GM12865 (cell line): ENCODE measurements around the gene TERB2.
A peak's percentile ranks its signal among the peaks of the same experiment; 100 is the strongest.
"Not testable (repeated sequence)": the region's sequence is repeated elsewhere in the genome, so short reads cannot be mapped to it uniquely, and the experiment has no call there.

Experiments used
- DNase-seq: peaks from one replicate; pipeline ENCODE4 v3.0.0; 2010; ENCODE audit warnings: low read depth
- H3K4me3 ChIP-seq: 2 replicates; pipeline ENCODE4 v1.5.1; 2011; ENCODE audit warnings: mild to moderate bottlenecking, low read depth, low read length, control low read depth
- CTCF ChIP-seq: IDR thresholded peaks from 2 replicates; pipeline ENCODE4 v1.5.1; 2011; ENCODE audit warnings: low read length, control low read depth, low read depth, inconsistent platforms; ENCODE audit not compliant: insufficient read depth; ENCODE audit errors: missing control alignments

Gene TERB2

GRCh38 chr15:44968475-44968874 is 12.0 kb downstream of the TERB2 start:
- H3K4me3 ChIP-seq, result no peak overlapping the region
- DNase-seq, result no peak
- TF ChIP-seq CTCF, result no peak

GRCh38 chr15:44971036-44971435 is 14.5 kb downstream of the TERB2 start:
- no peak overlapping the region for H3K4me3 ChIP-seq
- no peak for TF ChIP-seq CTCF
- DNase-seq, result no peak

GRCh38 chr15:44976183-44976582 is 19.7 kb downstream of the TERB2 start:
- H3K4me3 ChIP-seq, result not testable (repeated sequence)

GRCh38 chr15:44977781-44978180 is 21.3 kb downstream of the TERB2 start:
- not testable (repeated sequence) for H3K4me3 ChIP-seq, DNase-seq

More at GRCh38 chr15:44976183-44976582, 19.7 kb downstream of the TERB2 start:
- not testable (repeated sequence) for DNase-seq

- DNase-seq, result peak; percentile 21
- not testable (repeated sequence) for H3K4me3 ChIP-seq
Measured at GRCh38 chr15:44979617-44980339, 23.3 kb downstream of the TERB2 start.

- H3K4me3 ChIP-seq, DNase-seq: not testable (repeated sequence)
Measured at GRCh38 chr15:44984144-44984543, 27.7 kb downstream of the TERB2 start.

GRCh38 chr15:44986346-44987055 is 30.0 kb downstream of the TERB2 start:
- not testable (repeated sequence) for H3K4me3 ChIP-seq, DNase-seq

GRCh38 chr15:44987711-44988110 is 31.2 kb downstream of the TERB2 start:
- H3K4me3 ChIP-seq, result not testable (repeated sequence)

GRCh38 chr15:44988184-44988869 is 31.8 kb downstream of the TERB2 start:
- not testable (repeated sequence) for DNase-seq, H3K4me3 ChIP-seq

More at GRCh38 chr15:44987711-44988110, 31.2 kb downstream of the TERB2 start:
- DNase-seq, result not testable (repeated sequence)

- DNase-seq, H3K4me3 ChIP-seq: not testable (repeated sequence)
Measured at GRCh38 chr15:44988870-44989219, 32.4 kb downstream of the TERB2 start.

GRCh38 chr15:44997632-44998031 is 41.1 kb downstream of the TERB2 start:
- not testable (repeated sequence) for H3K4me3 ChIP-seq, DNase-seq

- DNase-seq, result no peak
- TF ChIP-seq CTCF, result no peak
- no peak overlapping the region for H3K4me3 ChIP-seq
Measured at GRCh38 chr15:44999105-44999504, 42.6 kb downstream of the TERB2 start.

- H3K4me3 ChIP-seq, DNase-seq: not testable (repeated sequence)
Measured at GRCh38 chr15:45001180-45001579, 44.7 kb downstream of the TERB2 start.

- DNase-seq, result peak; percentile 13
- H3K4me3 ChIP-seq, result not testable (repeated sequence)
Measured at GRCh38 chr15:45003731-45004410, 47.4 kb downstream of the TERB2 start.
